HepG2 (cell line): Measurements from ENCODE around the gene TTC23. TPM values are rescaled to one million over a fixed set of nuclear protein-coding genes. Genes with fewer than 3 reads are reported as not detected.

Experiments used
- ATAC-seq: fragments of 200-7000 bp; cut with Tn5 transposase; 3 replicates; pipeline ENCODE4 v1.9.1; 2020; ENCODE audit warnings: mild to moderate bottlenecking, moderate library complexity
- BruUV-seq: library from RNA; stranded (reverse); fragments of 400-500 nt; replicated peaks from 2 replicates; lab custom pipeline; 2021; lab: Mats Ljungman, UMichigan
- CTCF ChIA-PET: fragments of 300-600 bp; formaldehyde crosslinking; extraction: SDS; loops from one replicate; lab custom pipeline; 2021; ENCODE audit warnings: low total read pairs, inconsistent platforms, low intra/inter-chr PET ratio; lab: Yijun Ruan, JAX
- POLR2A ChIA-PET: fragments of 350-600 bp; sonication (Branson Sonifier 250); formaldehyde crosslinking; loops from one replicate; lab custom pipeline; 2020; ENCODE audit warnings: antibody characterized with exemption, inconsistent platforms; lab: Yijun Ruan, JAX
- DNase-seq: peaks from one replicate; pipeline ENCODE4 v3.0.0-alpha.2; 2015; ENCODE audit warnings: low spot score
- FAIRE-seq: peaks from 3 replicates; lab custom pipeline; 2011; peaks lifted over from hg19 to GRCh38; lab: Jason Lieb, UNC
- H2AFZ ChIP-seq: one replicate; pipeline ENCODE4 v1.6.1; 2011; ENCODE audit warnings: low read length, inconsistent platforms
- H3K27ac ChIP-seq: fragments of 300-600 bp; 3 replicates; pipeline ENCODE4 v1.8.0; 2011; ENCODE audit warnings: mixed run types, mild to moderate bottlenecking, mixed read lengths, low read length, inconsistent platforms; ENCODE audit not compliant: insufficient read depth; ENCODE audit errors: extremely low read length
- H3K27me3 ChIP-seq, 2 experiments: fragments of 200-600 bp in 1 of 2; 2 replicates in 1 of 2; 3 replicates in 1 of 2; pipeline versions ENCODE4 v1.6.0 to v1.8.0; 2011; ENCODE audit warnings: low read length in 2 of 2, mild to moderate bottlenecking in 2 of 2, moderate library complexity in 2 of 2, inconsistent platforms in 1 of 2; ENCODE audit not compliant: insufficient read depth in 2 of 2, control insufficient read depth in 1 of 2
- H3K36me3 ChIP-seq, 2 experiments: fragments of 200-600 bp in 1 of 2; replicated peaks in 1 of 2; 2 replicates in 1 of 2; 3 replicates in 1 of 2; pipeline versions ENCODE4 v1.5.1 to v1.8.0; 2011; ENCODE audit warnings: low read length in 2 of 2, inconsistent platforms in 1 of 2; ENCODE audit not compliant: insufficient read depth in 2 of 2, control insufficient read depth in 1 of 2
- H3K4me1 ChIP-seq: 2 replicates; pipeline ENCODE4 v1.5.1; 2012; ENCODE audit warnings: low read length, inconsistent platforms; ENCODE audit not compliant: insufficient read depth
- H3K4me2 ChIP-seq: 2 replicates; pipeline ENCODE4 v1.6.0; 2011; ENCODE audit warnings: low read depth, low read length, inconsistent platforms
- H3K4me3 ChIP-seq, 3 experiments: fragments of 200-600 bp in 1 of 3; sonication (generic), shearing (Covaris generic) in 1 of 3; replicated peaks in 1 of 3; 2 replicates each; pipeline ENCODE4 v1.5.1; 2011 to 2016; ENCODE audit warnings: low read length in 3 of 3, inconsistent platforms in 2 of 3, low read depth in 2 of 3, mild to moderate bottlenecking in 2 of 3, control low read depth in 1 of 3, mixed read lengths in 1 of 3; ENCODE audit not compliant: insufficient read depth in 1 of 3
- H3K79me2 ChIP-seq: one replicate; pipeline ENCODE4 v1.6.1; 2011; ENCODE audit warnings: low read length, inconsistent platforms; ENCODE audit not compliant: insufficient read depth
- H3K9ac ChIP-seq: 2 replicates; pipeline ENCODE4 v1.6.0; 2011; ENCODE audit warnings: mild to moderate bottlenecking, low read depth, low read length, inconsistent platforms; ENCODE audit not compliant: insufficient read depth
- H3K9me3 ChIP-seq: 2 replicates; pipeline ENCODE4 v1.5.1; 2012; ENCODE audit warnings: mild to moderate bottlenecking, low read length
- H4K20me1 ChIP-seq: 2 replicates; pipeline ENCODE4 v1.6.0; 2011; ENCODE audit warnings: inconsistent platforms, mild to moderate bottlenecking, low read length, moderate library complexity; ENCODE audit not compliant: insufficient read depth
- NR2F6 ChIP-seq, 2 experiments: IDR thresholded peaks; 2 replicates each; pipeline ENCODE4 v1.6.1; 2016; ENCODE audit warnings: antibody characterized with exemption in 1 of 2, mild to moderate bottlenecking in 1 of 2
- PHF21A ChIP-seq: sonication (generic); formaldehyde crosslinking; IDR thresholded peaks from 2 replicates; pipeline ENCODE4 v1.5.0; 2020; ENCODE audit warnings: mild to moderate bottlenecking, missing genetic modification reagents
- POGZ ChIP-seq: sonication (generic); formaldehyde crosslinking; IDR thresholded peaks from 2 replicates; pipeline ENCODE4 v1.4.0; 2020; ENCODE audit warnings: mild to moderate bottlenecking, missing genetic modification reagents
- SMC3 ChIP-seq: IDR thresholded peaks from 2 replicates; pipeline ENCODE4 v1.6.1; 2011; ENCODE audit warnings: low read length, improper control_type of control experiment
- SOX13 ChIP-seq, 3 experiments: fragments of 450-650 bp in 1 of 3; sonication (generic) in 1 of 3; formaldehyde crosslinking in 1 of 3; IDR thresholded peaks in 2 of 3; conservative IDR thresholded peaks in 1 of 3; 2 replicates each; pipeline versions ENCODE4 v1.5.0 to v1.6.1; 2016 to 2020; ENCODE audit warnings: antibody characterized with exemption in 1 of 3, mild to moderate bottlenecking in 1 of 3, missing compliant biosample characterization in 1 of 3, missing genetic modification reagents in 1 of 3, moderate library complexity in 1 of 3
- TAF15 ChIP-seq: fragments of 200-400 bp; formaldehyde crosslinking; IDR thresholded peaks from one replicate; pipeline ENCODE4 v1.6.1; 2018; ENCODE audit warnings: mild to moderate bottlenecking, low read depth, low read length; ENCODE audit not compliant: poor library complexity, severe bottlenecking
- YY1 ChIP-seq: IDR thresholded peaks from 2 replicates; pipeline ENCODE4 v1.6.1; 2011; ENCODE audit warnings: low read length, low read depth, moderate library complexity, mild to moderate bottlenecking; ENCODE audit not compliant: insufficient read depth, insufficient replicate concordance
- ZMYM4 ChIP-seq: sonication (generic); formaldehyde crosslinking; IDR thresholded peaks from 2 replicates; pipeline ENCODE4 v1.8.1; 2023; ENCODE audit warnings: mild to moderate bottlenecking, missing genetic modification reagents
- ZNF317 ChIP-seq: sonication (generic); formaldehyde crosslinking; IDR thresholded peaks from 2 replicates; pipeline ENCODE4 v1.5.0; 2020; ENCODE audit warnings: mild to moderate bottlenecking, missing genetic modification reagents
- ZNF407 ChIP-seq: sonication (generic); formaldehyde crosslinking; IDR thresholded peaks from one replicate; pipeline ENCODE4 v1.5.1; 2020; ENCODE audit warnings: mild to moderate bottlenecking, missing genetic modification reagents; ENCODE audit errors: not compliant biosample characterization
- ZNF598 ChIP-seq: sonication (generic); formaldehyde crosslinking; IDR thresholded peaks from 2 replicates; pipeline ENCODE4 v1.5.1; 2020; ENCODE audit warnings: mild to moderate bottlenecking, missing genetic modification reagents, borderline replicate concordance
- ZNF768 ChIP-seq: sonication (generic); formaldehyde crosslinking; IDR thresholded peaks from 2 replicates; pipeline ENCODE4 v1.4.0; 2020; ENCODE audit warnings: missing genetic modification reagents
- WGBS: methylation state at CpG from one replicate; pipeline ENCODE4 v1.1.6; 2017; ENCODE audit warnings: low lambda C conversion rate; 5-methylcytosine and 5-hydroxymethylcytosine counted together
- in situ Hi-C: cut with HindIII; loops from 2 replicates; pipeline ENCODE4 v1.10.0; 2017; ENCODE audit warnings: low pct_unique_long_range_greater_than_20kb; ENCODE audit not compliant: extremely low pct_ligation_motif_present
- intact Hi-C: fragments of 100-400 bp; cut with micrococcal nuclease; formaldehyde crosslinking; loops from one replicate; pipeline ENCODE4 v1.10.0; 2022; ENCODE audit not compliant: unreplicated experiment
- polyA plus RNA-seq, 8 experiments: library from polyadenylated mRNA; depleted of rRNA in 3 of 8; stranded (reverse) in 7 of 8; unstranded in 1 of 8; fragments of >200 nt; fragmentation: Illumina TruSeq in 4 of 8; extraction: Trizol in 4 of 8; gene quantifications; 2 replicates each; pipeline versions ENCODE4 v1.2.1 to v1.2.3, GENCODE V29; 2011 to 2016; ENCODE audit warnings: low read depth in 4 of 8, missing spikeins in 1 of 8, mixed read lengths in 1 of 8; ENCODE audit not compliant: insufficient read depth in 1 of 8
- total RNA-seq, 5 experiments: library from RNA; depleted of rRNA; stranded (reverse); fragments of >200 nt; fragmentation: Illumina TruSeq; extraction: Trizol; gene quantifications; 2 replicates each; pipeline ENCODE4 v1.2.3, GENCODE V29; 2016; ENCODE audit warnings: low read depth in 1 of 5

TTC23 gene
- total and polyA plus RNA-seq, 2 of the 13 experiments (the other 11 are each of a cell fraction or from before 2014, with no cell fraction given) = 1.6 to 11.7 TPM

GRCh38 chr15:99100245-99101173, 148.9 kb downstream of the TTC23 start:
- intact Hi-C loops = loop anchor here (1.0 to 2.0 kb wide), 2 partner anchors 30 to 113 kb away; no protein-coding TSS in a partner anchor
- TF ChIP-seq SOX13 (IDR thresholded peaks at IDR 0.05) (no peak), SOX13 (CRISPR knock-in tag; conservative IDR thresholded peaks at IDR 0.05 in 1 of 2, IDR thresholded peaks at IDR 0.05 in 1 of 2) (peak in 1 of 2 experiments; percentile 31; a peak in 1 of 4 replicates), POGZ (CRISPR knock-in tag) (peak; percentile 24; the same call in 1 of the 2 replicates), ZNF407 (CRISPR knock-in tag) (peak; percentile 42), ZNF768 (CRISPR knock-in tag) (peak; percentile 40; the same call in 1 of the 2 replicates), ZNF317 (CRISPR knock-in tag) (no peak), YY1 (peak; percentile 33), ZMYM4 (CRISPR knock-in tag) (peak; percentile 56), NR2F6 (IDR thresholded peaks at IDR 0.05) (no peak), NR2F6 (CRISPR knock-in tag; IDR thresholded peaks at IDR 0.05) (0 out of 2 replicates have a peak, but pooled peaks have one; percentile 21), SMC3 (peak; percentile 47), ZNF598 (peak; percentile 55; the same call in 1 of the 2 replicates), PHF21A (peak; percentile 23; the same call in 1 of the 2 replicates), TAF15 (peak; percentile 62)

More at GRCh38 chr15:99100245-99101173, 148.9 kb downstream of the TTC23 start:
- H3K79me2 ChIP-seq = no peaks in the 10 kb centered on the region
- H3K4me3 ChIP-seq = peak overlapping the region; percentile 50 to 74 (median 56)
- H3K36me3 ChIP-seq = no peaks in the 10 kb centered on the region
- DNase-seq (peak; percentile 62), FAIRE-seq (peak; percentile 56), ATAC-seq (peak; percentile 64)
- no peaks in the 10 kb centered on the region for H3K9me3 ChIP-seq
- ChIA-PET CTCF (interaction anchor here (1.4 to 2.3 kb wide), 2 partner anchors 110 to 113 kb away, joined by 4 to 35 read pairs; no protein-coding TSS in a partner anchor), POLR2A (interaction anchor here (0.6 kb wide), 1 partner anchor 633 kb away, joined by 3 read pairs; the partner anchor contains the start of gene LYSMD4)
- H4K20me1 ChIP-seq = no peaks in the 10 kb centered on the region
- peaks cover 10% of the 10 kb centered on the region for H3K4me1 ChIP-seq
- peaks cover 16 to 61% of the 10 kb centered on the region in 2 experiments for H3K27me3 ChIP-seq
- peak overlapping the region; percentile 47; the same call in 1 of the 2 replicates for H3K9ac ChIP-seq
- 2% methylated on average over 26 of the region's 50 CpGs for WGBS
- in situ Hi-C loops = loop anchor here (5.0 kb wide), 1 partner anchor 112 kb away; no protein-coding TSS in a partner anchor
- H3K4me2 ChIP-seq = peak overlapping the region; percentile 88
- no peak overlapping the region for H2AFZ ChIP-seq
- no peak overlapping the region for H3K27ac ChIP-seq
- BruUV-seq = no TSS peak
